Stomach (tissue), 9 donors: Measurements from ENCODE around the gene PCDHGC3. TPM values are rescaled to one million over a fixed set of nuclear protein-coding genes. Genes with fewer than 3 reads are reported as not detected.

Experiments used
- DNase-seq, 2 donors: peaks; one replicate each; pipeline versions ENCODE4 v3.0.0 to v3.0.0-alpha.2; 2013 to 2019
- H3K27ac ChIP-seq, 5 donors: fragments of 200-600 bp in 4 of 5; sonication (generic) in 4 of 5; one replicate each; pipeline ENCODE4 v1.5.1; 2013 to 2019; ENCODE audit warnings: mild to moderate bottlenecking in 1 of 5, moderate library complexity in 1 of 5
- H3K27me3 ChIP-seq, 3 donors: fragments of 200-600 bp; sonication (generic); one replicate each; pipeline ENCODE4 v1.5.1; 2017 to 2019; ENCODE audit warnings: mixed run types in 1 of 3
- H3K36me3 ChIP-seq, 4 donors: fragments of 200-600 bp; sonication (generic); 1 replicate in 3 of 4; 2 replicates in 1 of 4; pipeline ENCODE4 v1.5.1; 2016 to 2019
- H3K4me1 ChIP-seq, 4 donors: fragments of 200-600 bp; sonication (generic); one replicate each; pipeline ENCODE4 v1.5.1; 2016 to 2019
- H3K4me3 ChIP-seq, 4 donors: fragments of 200-600 bp; sonication (generic) in 3 of 4; one replicate each; pipeline ENCODE4 v1.5.1; 2016 to 2019; ENCODE audit warnings: mild to moderate bottlenecking in 1 of 4
- H3K9me3 ChIP-seq, 4 donors: fragments of 200-600 bp; sonication (generic); one replicate each; pipeline ENCODE4 v1.5.1; 2016 to 2019
- CTCF ChIP-seq, 7 experiments: fragments of 450-650 bp in 4 of 7; fragments of 200-600 bp in 3 of 7; sonication (generic) in 3 of 7; IDR thresholded peaks; one replicate each; pipeline ENCODE4 v1.5.1; 2016 to 2019; ENCODE audit warnings: antibody characterized with exemption in 7 of 7, control low read depth in 2 of 7, mild to moderate bottlenecking in 1 of 7
- EP300 ChIP-seq: sonication (generic); formaldehyde crosslinking; IDR thresholded peaks from one replicate; pipeline ENCODE4 v1.6.1; 2017; ENCODE audit warnings: antibody characterized with exemption
- POLR2A ChIP-seq, 4 donors: fragments of 450-650 bp; IDR thresholded peaks; one replicate each; pipeline ENCODE4 v1.6.1; 2016; ENCODE audit warnings: antibody characterized with exemption in 4 of 4, control low read depth in 2 of 4, mild to moderate bottlenecking in 1 of 4, moderate library complexity in 1 of 4
- POLR2AphosphoS5 ChIP-seq, 3 donors: sonication (generic); formaldehyde crosslinking; IDR thresholded peaks; one replicate each; pipeline ENCODE4 v1.6.1; 2016; ENCODE audit warnings: antibody characterized with exemption in 3 of 3
- WGBS, 5 donors: extraction: QIAGEN DNeasy Blood & Tissue Kit in 3 of 5; methylation state at CpG; one replicate each; pipeline versions ENCODE4 v1.1.5 to v1.1.7; 2013 to 2018; 5-methylcytosine and 5-hydroxymethylcytosine counted together
- intact Hi-C: fragments of 100-400 bp; cut with DNase I; formaldehyde crosslinking; loops from one replicate; pipeline ENCODE4 v1.15.1; 2023; ENCODE audit warnings: low total_unique reads
- polyA plus RNA-seq, 3 donors: library from polyadenylated mRNA; stranded (reverse); fragments of 200-250 nt; gene quantifications; one replicate each; pipeline ENCODE4 v1.2.3, GENCODE V29; 2013
- total RNA-seq, 5 donors: library from RNA; depleted of rRNA; stranded (reverse); fragments of >200 nt; gene quantifications; one replicate each; pipeline versions ENCODE4 v1.1.0 to v1.2.3, GENCODE V29; 2014 to 2016
- donor health status: healthy with polysubstance abuse.
- donor health status: Bipolar disorder and iron deficiency.
- donor health status: healthy.

Gene PCDHGC3
- total and polyA plus RNA-seq, 8 donors = 7.6 to 35.8 (median 20.0) TPM

DNA sequence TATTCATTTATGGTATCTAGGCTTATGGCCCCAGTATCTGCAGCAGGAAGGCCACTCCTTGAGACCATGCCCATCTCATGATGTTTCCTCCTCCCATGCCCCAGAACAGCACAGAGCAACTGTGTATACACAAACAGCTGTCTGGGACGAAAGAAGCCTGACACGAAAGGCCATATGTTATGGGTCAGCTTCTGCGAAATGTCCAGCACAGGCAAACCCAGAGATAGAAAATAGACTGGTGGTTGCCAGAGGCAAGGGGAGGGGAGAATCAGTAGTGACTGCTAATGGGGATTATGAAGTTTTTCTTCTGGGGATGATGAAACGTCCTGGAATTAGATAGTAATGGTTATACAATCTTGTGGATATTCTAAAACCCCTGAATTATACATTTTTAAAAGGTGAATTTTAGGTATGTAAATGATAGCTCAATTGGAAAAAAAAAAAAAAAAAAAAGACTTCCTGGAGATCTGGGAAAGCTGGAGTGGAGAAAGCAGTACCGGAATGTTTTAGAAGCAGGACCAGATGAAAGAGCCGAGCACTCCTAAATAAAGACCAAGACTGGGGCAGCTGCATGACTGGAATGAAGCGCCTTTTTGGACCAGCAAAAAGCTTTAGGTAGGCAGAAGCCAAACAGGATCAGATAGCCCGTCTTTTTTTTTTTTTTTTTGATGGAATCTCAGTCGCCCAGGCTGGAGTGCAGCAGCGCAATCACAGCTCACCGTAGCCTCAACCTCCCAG, 42.3 kb downstream of the PCDHGC3 start:
- peak overlapping the region in 3 of 5 donors; percentile 10 to 89 (median 35) for H3K27ac ChIP-seq
- TF ChIP-seq POLR2A (IDR thresholded peaks at IDR 0.05) = no peak
- peak in 1 of 3 donors; percentile 16 for TF ChIP-seq POLR2AphosphoS5 (IDR thresholded peaks at IDR 0.05)
- H3K9me3 ChIP-seq = no peaks in the 10 kb centered on the region
- H3K4me1 ChIP-seq = peaks cover 40 to 95% (median 61%) of the 10 kb centered on the region in 4 donors
- DNase-seq = peak in 1 of 2 donors; percentile 60
- H3K4me3 ChIP-seq = no peak overlapping the region
- intact Hi-C loops = no loop called here
- no peaks in the 10 kb centered on the region for H3K27me3 ChIP-seq
- H3K36me3 ChIP-seq = peaks cover 18 to 87% (median 73%) of the 10 kb centered on the region in 4 donors
- 76 to 84% (median 82%) methylated on average over 11 of the region's 11 CpGs for WGBS, 5 donors

GRCh38 chr5:141518618-141519015, 42.9 kb downstream of the PCDHGC3 start:
- H3K4me1 ChIP-seq = peaks cover 40 to 95% (median 55%) of the 10 kb centered on the region in 4 donors
- no peaks in the 10 kb centered on the region for H3K27me3 ChIP-seq
- DNase-seq = no peak
- TF ChIP-seq EP300 (no peak), CTCF (IDR thresholded peaks at IDR 0.05) (no peak), POLR2A (IDR thresholded peaks at IDR 0.05) (no peak), POLR2AphosphoS5 (IDR thresholded peaks at IDR 0.05) (no peak)
- intact Hi-C loops = no loop called here
- no peaks in the 10 kb centered on the region for H3K9me3 ChIP-seq
- no peak overlapping the region for H3K4me3 ChIP-seq
- H3K36me3 ChIP-seq = peaks cover 18 to 87% (median 79%) of the 10 kb centered on the region in 4 donors
- WGBS, 5 donors = 96 to 100% (median 100%) methylated on average over 1 of the region's 1 CpG
- H3K27ac ChIP-seq = peak overlapping the region in 1 of 5 donors; percentile 35

DNA sequence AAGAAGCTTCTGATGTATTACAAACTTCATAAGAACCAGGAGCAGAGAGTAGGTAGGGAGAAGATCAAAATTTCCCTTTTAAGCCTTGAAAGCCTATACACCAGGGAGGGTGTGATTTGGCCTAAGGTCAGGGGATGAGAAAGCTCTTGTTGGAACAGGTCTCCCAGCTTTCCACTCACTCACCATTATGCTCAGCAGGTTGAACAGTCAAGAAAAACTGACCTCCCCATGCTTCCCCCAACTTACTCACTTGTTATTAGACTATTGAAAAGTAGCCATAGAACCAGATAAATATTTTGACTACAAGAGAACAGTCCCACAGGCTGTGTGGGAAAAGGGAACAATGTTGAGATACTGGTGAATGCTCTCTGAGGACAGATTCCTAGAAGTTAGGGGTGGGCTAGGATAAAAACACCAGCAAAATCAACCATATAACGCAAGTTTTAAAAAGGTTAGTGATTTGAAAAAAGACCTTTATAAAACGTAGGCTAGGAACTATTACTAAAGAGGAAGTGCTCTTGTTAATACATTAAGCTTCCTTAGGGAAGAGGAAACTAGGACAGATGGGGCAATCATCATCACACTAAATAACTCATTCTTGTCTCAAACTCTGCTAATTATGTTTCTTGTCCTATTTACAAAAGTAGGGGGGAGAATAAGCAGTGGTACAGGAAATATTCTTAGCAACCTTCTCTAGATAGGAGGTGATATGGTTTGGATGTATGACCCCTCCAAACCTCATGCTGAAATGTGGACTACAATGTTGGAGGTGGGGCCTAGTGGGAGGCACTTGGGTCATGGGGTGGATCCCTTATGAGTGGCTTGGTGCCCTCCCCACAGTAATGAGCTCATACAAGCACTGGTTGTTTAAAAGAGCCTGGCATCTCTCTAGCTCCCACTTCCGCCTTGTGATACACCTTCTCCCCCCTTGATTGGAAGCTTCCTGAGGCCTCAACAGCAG, 44.1 kb downstream of the PCDHGC3 start:
- peaks cover 22 to 87% (median 82%) of the 10 kb centered on the region in 4 donors for H3K36me3 ChIP-seq

DNA sequence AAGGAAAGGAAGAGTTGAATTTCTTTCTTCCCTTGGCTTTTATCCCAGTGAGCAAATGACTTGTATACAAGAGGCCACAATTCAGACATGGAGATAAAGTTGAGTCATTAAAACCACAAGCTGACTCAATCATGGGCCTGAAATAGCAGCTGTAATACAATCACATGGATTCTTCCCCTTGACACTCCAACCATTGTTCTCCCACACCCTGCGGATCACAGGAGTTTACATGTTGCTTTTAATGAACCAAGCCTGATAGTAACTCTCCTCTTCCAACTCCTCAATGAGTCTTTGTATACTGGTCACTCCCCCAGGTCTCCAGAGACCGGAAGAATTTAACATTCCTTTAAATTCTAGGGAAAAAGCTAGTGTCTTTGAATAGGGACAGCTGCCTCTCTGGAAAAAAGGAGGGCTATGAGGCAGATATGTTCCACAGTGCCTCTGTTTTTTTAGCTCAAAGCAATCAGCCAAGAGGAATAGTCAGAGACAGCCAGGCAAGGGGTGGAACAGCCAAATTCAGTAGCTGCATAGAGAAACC, 45.5 kb downstream of the PCDHGC3 start:
- peak in 1 of 2 donors; percentile 83 for DNase-seq
- intact Hi-C loops = loop anchor here (10.0 kb wide), 2 partner anchors 47 to 107 kb away; partner anchors contain the start of genes PCDHGA10, PCDHGB7 and PCDHGC3
- H3K4me1 ChIP-seq = peaks cover 24 to 94% (median 50%) of the 10 kb centered on the region in 4 donors

More for the DNA sequence above, 44.1 kb downstream of the PCDHGC3 start:
- Histone ChIP-seq H3K9me3 (no peaks in the 10 kb centered on the region), H3K27ac (peak overlapping the region in 4 of 5 donors; percentile 57 to 78 (median 71)), H3K4me3 (no peak overlapping the region), H3K4me1 (peaks cover 27 to 95% (median 54%) of the 10 kb centered on the region in 4 donors), H3K27me3 (no peaks in the 10 kb centered on the region)
- TF ChIP-seq POLR2A (IDR thresholded peaks at IDR 0.05) (no peak), POLR2AphosphoS5 (IDR thresholded peaks at IDR 0.05) (no peak), CTCF (IDR thresholded peaks at IDR 0.05) (no peak)
- intact Hi-C loops = loop anchor here (10.0 kb wide), 2 partner anchors 45 to 105 kb away; partner anchors contain the start of genes PCDHGA10, PCDHGB7 and PCDHGC3
- no peak for DNase-seq
- WGBS, 5 donors = 66 to 86% (median 74%) methylated on average over 3 of the region's 3 CpGs

More for the DNA sequence above, 45.5 kb downstream of the PCDHGC3 start:
- no peaks in the 10 kb centered on the region for H3K27me3 ChIP-seq
- H3K4me3 ChIP-seq = no peak overlapping the region
- 33 to 43% (median 37%) methylated on average over 2 of the region's 2 CpGs for WGBS, 5 donors
- H3K36me3 ChIP-seq = peaks cover 14 to 86% (median 81%) of the 10 kb centered on the region in 4 donors
- peak overlapping the region; percentile 50 to 78 (median 68) for H3K27ac ChIP-seq
- H3K9me3 ChIP-seq = no peaks in the 10 kb centered on the region
- TF ChIP-seq POLR2A (IDR thresholded peaks at IDR 0.05) = no peak
- no peak for TF ChIP-seq CTCF (IDR thresholded peaks at IDR 0.05)
- TF ChIP-seq EP300 = no peak
- TF ChIP-seq POLR2AphosphoS5 (IDR thresholded peaks at IDR 0.05) = peak in 2 of 3 donors; percentile 60 to 81
